Endothelial cell of umbilical vein (primary cell): ENCODE data around the gene ASNSD1. TPM values are rescaled to one million over a fixed set of nuclear protein-coding genes. Genes with fewer than 3 reads are reported as not detected.

Experiments
- BruUV-seq: library from RNA; stranded (reverse); fragments of 400-500 nt; replicated peaks from 2 replicates; lab custom pipeline; 2021; lab: Mats Ljungman, UMichigan
- CTCF ChIA-PET: fragments of 300-600, 350-600 bp; sonication (Branson Sonifier 250); formaldehyde crosslinking; loops from one replicate; lab custom pipeline; 2021; ENCODE audit warnings: antibody characterized with exemption, inconsistent platforms; lab: Charles Lee
- POLR2A ChIA-PET: fragments of 300-600, 350-600 bp; sonication (Branson Sonifier 250); formaldehyde crosslinking; loops from one replicate; lab custom pipeline; 2021; ENCODE audit warnings: antibody characterized with exemption, inconsistent platforms; lab: Charles Lee
- DNase-seq: peaks from one replicate; pipeline ENCODE4 v3.0.0-alpha.2; 2011; ENCODE audit warnings: low read depth, low spot score
- FAIRE-seq: peaks from 2 replicates; lab custom pipeline; 2011; peaks lifted over from hg19 to GRCh38; lab: Jason Lieb, UNC
- H2AFZ ChIP-seq: 2 replicates; pipeline ENCODE4 v1.6.0; 2012; ENCODE audit warnings: low read depth, low read length, control low read depth, inconsistent platforms
- H3K27ac ChIP-seq: 2 replicates; pipeline ENCODE4 v1.5.1; 2011; ENCODE audit warnings: low read depth, mild to moderate bottlenecking, control low read depth, low read length, moderate library complexity; ENCODE audit not compliant: insufficient read depth
- H3K27me3 ChIP-seq, 2 experiments: 2 replicates each; pipeline versions ENCODE4 v1.6.0 to v1.6.1; 2011; ENCODE audit warnings: low read length in 2 of 2, mixed read lengths in 1 of 2; ENCODE audit not compliant: control insufficient read depth in 2 of 2, insufficient read depth in 2 of 2
- H3K36me3 ChIP-seq, 2 experiments: 2 replicates in 1 of 2; 3 replicates in 1 of 2; pipeline ENCODE4 v1.5.1; 2011; ENCODE audit warnings: low read length in 2 of 2, mild to moderate bottlenecking in 1 of 2, moderate library complexity in 1 of 2; ENCODE audit not compliant: control insufficient read depth in 2 of 2, insufficient read depth in 2 of 2; ENCODE audit errors: extremely low read depth in 1 of 2
- H3K4me1 ChIP-seq: 3 replicates; pipeline ENCODE4 v1.5.1; 2011; ENCODE audit warnings: mild to moderate bottlenecking, low read length; ENCODE audit not compliant: control insufficient read depth, insufficient read depth; ENCODE audit errors: extremely low read depth
- H3K4me2 ChIP-seq: 2 replicates; pipeline ENCODE4 v1.6.1; 2011; ENCODE audit warnings: low read length, control low read depth, mixed read lengths; ENCODE audit not compliant: insufficient read depth
- H3K4me3 ChIP-seq, 3 experiments: fragments of 200-600 bp in 1 of 3; sonication (generic), shearing (Covaris generic) in 1 of 3; replicated peaks in 1 of 3; 2 replicates each; pipeline ENCODE4 v1.5.1; 2011 to 2016; ENCODE audit warnings: control low read depth in 3 of 3, low read length in 3 of 3, mild to moderate bottlenecking in 2 of 3, inconsistent platforms in 1 of 3, low read depth in 1 of 3, moderate library complexity in 1 of 3; ENCODE audit not compliant: insufficient read depth in 1 of 3
- H3K79me2 ChIP-seq: 2 replicates; pipeline ENCODE4 v1.6.0; 2012; ENCODE audit warnings: low read length, inconsistent platforms; ENCODE audit not compliant: control insufficient read depth, insufficient read depth
- H3K9ac ChIP-seq: replicated peaks from 2 replicates; pipeline ENCODE3; 2011; ENCODE audit warnings: low read length, control low read depth; ENCODE audit not compliant: insufficient read depth; ENCODE audit errors: extremely low read depth
- H3K9me1 ChIP-seq: replicated peaks from 3 replicates; pipeline ENCODE4 v1.6.0; 2011; ENCODE audit warnings: mild to moderate bottlenecking, low read length; ENCODE audit not compliant: control insufficient read depth, insufficient read depth; ENCODE audit errors: extremely low read depth
- H3K9me3 ChIP-seq: replicated peaks from 2 replicates; pipeline ENCODE4 v1.5.1; 2012; ENCODE audit warnings: low read length, inconsistent platforms; ENCODE audit not compliant: control insufficient read depth, insufficient read depth
- H4K20me1 ChIP-seq: replicated peaks from 2 replicates; pipeline ENCODE3; 2011; ENCODE audit warnings: mild to moderate bottlenecking, low read length; ENCODE audit not compliant: control insufficient read depth, insufficient read depth; ENCODE audit errors: extremely low read depth
- GATA2 ChIP-seq: IDR thresholded peaks from 2 replicates; pipeline ENCODE4 v1.7.0; 2011; ENCODE audit warnings: low read depth, mild to moderate bottlenecking, moderate library complexity, mixed read lengths, low read length; ENCODE audit not compliant: insufficient read length, insufficient read depth
- JUN ChIP-seq: IDR thresholded peaks from 2 replicates; pipeline ENCODE4 v1.6.1; 2011; ENCODE audit warnings: borderline replicate concordance, low read depth; ENCODE audit not compliant: insufficient read length, insufficient read depth
- MYC ChIP-seq: IDR thresholded peaks from one replicate; pipeline ENCODE4 v1.6.1; 2011; ENCODE audit warnings: mild to moderate bottlenecking, low read depth, low read length
- POLR2A ChIP-seq: IDR thresholded peaks from 2 replicates; pipeline ENCODE4 v1.6.1; 2012; ENCODE audit warnings: low read depth, mild to moderate bottlenecking, control low read depth, low read length
- POLR2AphosphoS5 ChIP-seq: IDR thresholded peaks from 2 replicates; pipeline ENCODE4 v1.6.1; 2012; ENCODE audit warnings: low read depth, mild to moderate bottlenecking, control low read depth, low read length, moderate library complexity; ENCODE audit not compliant: insufficient read depth
- dilution Hi-C: fragments of 300-500 bp; cut with MboI; formaldehyde crosslinking; loops from one replicate; pipeline ENCODE4 v1.15.0; 2019; ENCODE audit warnings: low sequenced_read_pairs; ENCODE audit not compliant: extremely low pct_ligation_motif_present
- intact Hi-C: fragments of 100-400 bp; cut with micrococcal nuclease; formaldehyde crosslinking; loops from one replicate; pipeline ENCODE4 v1.10.0; 2022
- polyA plus RNA-seq, 4 experiments: library from polyadenylated mRNA; depleted of rRNA in 3 of 4; stranded (reverse) in 3 of 4; unstranded in 1 of 4; fragments of >200 nt; gene quantifications; 2 replicates each; pipeline versions ENCODE4 v1.2.1 to v1.2.3, GENCODE V29; 2011 to 2012; ENCODE audit warnings: missing spikeins in 1 of 4
- total RNA-seq: library from RNA; stranded (reverse); gene quantifications from 2 replicates; pipeline ENCODE4 v1.2.3, GENCODE V29; 2021
- TF ChIP-seq, protein P1 (sequence below), 2 donors: IDR thresholded peaks; 1 replicate in 1 of 2; 2 replicates in 1 of 2; pipeline ENCODE4 v1.5.1; 2011; ENCODE audit warnings: low read length in 2 of 2, mild to moderate bottlenecking in 2 of 2, moderate library complexity in 2 of 2, control low read depth in 1 of 2, inconsistent platforms in 1 of 2, low read depth in 1 of 2; ENCODE audit not compliant: insufficient read depth in 1 of 2; ENCODE audit errors: extremely low read depth in 1 of 2
- TF ChIP-seq, protein P2 (sequence below): IDR thresholded peaks from 2 replicates; pipeline ENCODE4 v1.6.1; 2011; ENCODE audit not compliant: insufficient read depth, insufficient read length

Gene ASNSD1
- total and polyA plus RNA-seq, 2 donors (not counting 3 experiments of a cell fraction or from before 2014, with no cell fraction given), result 15.8 to 39.5 TPM

- BruUV-seq, result no TSS peak
- H3K9ac ChIP-seq, result no peak overlapping the region
- ChIA-PET CTCF (interaction anchor here (1.2 to 2.4 kb wide), 5 partner anchors 9 to 79 kb away, joined by 3 to 16 read pairs (median 5); partner anchors contain the start of genes ANKAR, ASNSD1 and OSGEPL1), POLR2A (no interaction called here)
- H3K9me3 ChIP-seq, result no peaks in the 10 kb centered on the region
- dilution Hi-C loops (no loop called here), intact Hi-C loops (no loop called here)
- H3K36me3 ChIP-seq, result no peaks in the 10 kb centered on the region
- no peaks in the 10 kb centered on the region for H4K20me1 ChIP-seq
- peaks cover 10% of the 10 kb centered on the region for H3K4me1 ChIP-seq
- FAIRE-seq (no peak), DNase-seq (no peak)
- no peak overlapping the region for H3K4me3 ChIP-seq
- TF ChIP-seq POLR2AphosphoS5, result no peak
- no peak for TF ChIP-seq MYC
- TF ChIP-seq POLR2A, result no peak
- TF ChIP-seq GATA2, result no peak
- no peak for TF ChIP-seq JUN
- TF ChIP-seq, protein P1, sequence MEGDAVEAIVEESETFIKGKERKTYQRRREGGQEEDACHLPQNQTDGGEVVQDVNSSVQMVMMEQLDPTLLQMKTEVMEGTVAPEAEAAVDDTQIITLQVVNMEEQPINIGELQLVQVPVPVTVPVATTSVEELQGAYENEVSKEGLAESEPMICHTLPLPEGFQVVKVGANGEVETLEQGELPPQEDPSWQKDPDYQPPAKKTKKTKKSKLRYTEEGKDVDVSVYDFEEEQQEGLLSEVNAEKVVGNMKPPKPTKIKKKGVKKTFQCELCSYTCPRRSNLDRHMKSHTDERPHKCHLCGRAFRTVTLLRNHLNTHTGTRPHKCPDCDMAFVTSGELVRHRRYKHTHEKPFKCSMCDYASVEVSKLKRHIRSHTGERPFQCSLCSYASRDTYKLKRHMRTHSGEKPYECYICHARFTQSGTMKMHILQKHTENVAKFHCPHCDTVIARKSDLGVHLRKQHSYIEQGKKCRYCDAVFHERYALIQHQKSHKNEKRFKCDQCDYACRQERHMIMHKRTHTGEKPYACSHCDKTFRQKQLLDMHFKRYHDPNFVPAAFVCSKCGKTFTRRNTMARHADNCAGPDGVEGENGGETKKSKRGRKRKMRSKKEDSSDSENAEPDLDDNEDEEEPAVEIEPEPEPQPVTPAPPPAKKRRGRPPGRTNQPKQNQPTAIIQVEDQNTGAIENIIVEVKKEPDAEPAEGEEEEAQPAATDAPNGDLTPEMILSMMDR (IDR thresholded peaks at IDR 0.05; ENCODE audit: extremely low read depth in 1 of 2, insufficient read depth in 1 of 2, low read depth in 1 of 2, low read length in 2 of 2), result no peak
- TF ChIP-seq, protein P2, sequence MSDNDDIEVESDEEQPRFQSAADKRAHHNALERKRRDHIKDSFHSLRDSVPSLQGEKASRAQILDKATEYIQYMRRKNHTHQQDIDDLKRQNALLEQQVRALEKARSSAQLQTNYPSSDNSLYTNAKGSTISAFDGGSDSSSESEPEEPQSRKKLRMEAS, result no peak
- H3K79me2 ChIP-seq, result no peaks in the 10 kb centered on the region
- H3K27me3 ChIP-seq, result no peaks in the 10 kb centered on the region
- H3K4me2 ChIP-seq, result no peak overlapping the region
- no peaks in the 10 kb centered on the region for H3K9me1 ChIP-seq
- no peak overlapping the region for H3K27ac ChIP-seq
- H2AFZ ChIP-seq, result no peak overlapping the region
These were observed 22.1 kb downstream of the ASNSD1 start for GRCh38 chr2:189683348-189683747.
